ENCODE results near the gene TUBGCP2. TPM values are rescaled to one million over a fixed set of nuclear protein-coding genes. Genes with fewer than 3 reads are reported as not detected.

Gene TUBGCP2
- total and polyA plus RNA-seq, 11 donors: 33.5 to 49.5 (median 38.2) TPM

DNA sequence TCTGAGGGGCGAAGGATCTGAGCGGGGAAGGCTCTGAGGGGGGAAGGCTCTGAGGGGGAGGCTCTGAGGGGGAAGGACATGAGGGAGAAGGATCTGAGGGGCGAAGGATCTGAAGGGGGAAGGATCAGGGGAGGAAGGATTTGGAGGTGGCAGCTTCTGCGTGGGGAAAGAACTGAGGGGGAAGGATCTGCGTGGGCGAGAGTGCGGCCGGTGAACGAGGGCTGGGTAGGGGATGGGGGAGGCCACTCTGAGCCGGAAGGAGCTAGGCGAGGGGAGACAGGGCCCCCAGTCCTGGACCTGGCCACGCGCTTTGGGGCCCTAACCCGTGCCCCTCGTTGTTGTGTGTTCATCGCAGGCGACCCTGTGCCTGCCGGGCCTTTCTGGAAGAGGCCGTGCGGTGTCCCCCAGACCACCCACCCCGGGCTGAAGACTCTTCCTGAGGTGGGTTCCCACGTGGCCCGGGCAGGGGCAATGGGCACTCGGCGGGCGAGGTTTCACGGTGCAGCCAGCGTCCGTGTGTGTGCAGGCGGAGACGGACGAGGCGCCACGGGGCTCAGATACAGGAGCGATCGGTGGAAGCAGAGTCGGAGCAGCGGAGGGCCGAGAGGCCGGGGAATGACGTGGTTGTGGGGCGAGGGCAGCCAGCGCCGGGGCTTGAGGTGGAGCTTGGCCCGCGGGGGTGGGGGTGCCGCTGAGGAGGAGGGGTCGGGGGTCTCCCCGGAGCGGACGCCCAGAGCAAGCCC is 26.0 kb upstream of the TUBGCP2 start:
- ATAC-seq (peak in 2 of 4 donors; percentile 27 to 37), DNase-seq (peak in 1 of 5 donors; percentile 27)
- no peak for TF ChIP-seq POLR2A (IDR thresholded peaks at IDR 0.05)
- TF ChIP-seq, protein P1, sequence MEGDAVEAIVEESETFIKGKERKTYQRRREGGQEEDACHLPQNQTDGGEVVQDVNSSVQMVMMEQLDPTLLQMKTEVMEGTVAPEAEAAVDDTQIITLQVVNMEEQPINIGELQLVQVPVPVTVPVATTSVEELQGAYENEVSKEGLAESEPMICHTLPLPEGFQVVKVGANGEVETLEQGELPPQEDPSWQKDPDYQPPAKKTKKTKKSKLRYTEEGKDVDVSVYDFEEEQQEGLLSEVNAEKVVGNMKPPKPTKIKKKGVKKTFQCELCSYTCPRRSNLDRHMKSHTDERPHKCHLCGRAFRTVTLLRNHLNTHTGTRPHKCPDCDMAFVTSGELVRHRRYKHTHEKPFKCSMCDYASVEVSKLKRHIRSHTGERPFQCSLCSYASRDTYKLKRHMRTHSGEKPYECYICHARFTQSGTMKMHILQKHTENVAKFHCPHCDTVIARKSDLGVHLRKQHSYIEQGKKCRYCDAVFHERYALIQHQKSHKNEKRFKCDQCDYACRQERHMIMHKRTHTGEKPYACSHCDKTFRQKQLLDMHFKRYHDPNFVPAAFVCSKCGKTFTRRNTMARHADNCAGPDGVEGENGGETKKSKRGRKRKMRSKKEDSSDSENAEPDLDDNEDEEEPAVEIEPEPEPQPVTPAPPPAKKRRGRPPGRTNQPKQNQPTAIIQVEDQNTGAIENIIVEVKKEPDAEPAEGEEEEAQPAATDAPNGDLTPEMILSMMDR (IDR thresholded peaks at IDR 0.05): no peak
- WGBS, 4 donors: 16 to 25% (median 19%) methylated on average over 35 to 51 of the region's 51 CpGs
- Histone ChIP-seq H3K4me3 (peak overlapping the region; percentile 3 to 50 (median 41)), H3K27ac (no peak overlapping the region), H3K4me1 (peaks cover 5 to 29% (median 19%) of the 10 kb centered on the region in 12 donors), H3K9me3 (no peaks in the 10 kb centered on the region), H3K36me3 (no peaks in the 10 kb centered on the region), H3K27me3 (peaks cover 33 to 77% (median 50%) of the 10 kb centered on the region in 9 donors)
- intact Hi-C loops (cut with DNase I): loop anchor here in 1 of 10 donors (10.0 kb wide), 1 partner anchor 180 kb away; no protein-coding TSS in a partner anchor

DNA sequence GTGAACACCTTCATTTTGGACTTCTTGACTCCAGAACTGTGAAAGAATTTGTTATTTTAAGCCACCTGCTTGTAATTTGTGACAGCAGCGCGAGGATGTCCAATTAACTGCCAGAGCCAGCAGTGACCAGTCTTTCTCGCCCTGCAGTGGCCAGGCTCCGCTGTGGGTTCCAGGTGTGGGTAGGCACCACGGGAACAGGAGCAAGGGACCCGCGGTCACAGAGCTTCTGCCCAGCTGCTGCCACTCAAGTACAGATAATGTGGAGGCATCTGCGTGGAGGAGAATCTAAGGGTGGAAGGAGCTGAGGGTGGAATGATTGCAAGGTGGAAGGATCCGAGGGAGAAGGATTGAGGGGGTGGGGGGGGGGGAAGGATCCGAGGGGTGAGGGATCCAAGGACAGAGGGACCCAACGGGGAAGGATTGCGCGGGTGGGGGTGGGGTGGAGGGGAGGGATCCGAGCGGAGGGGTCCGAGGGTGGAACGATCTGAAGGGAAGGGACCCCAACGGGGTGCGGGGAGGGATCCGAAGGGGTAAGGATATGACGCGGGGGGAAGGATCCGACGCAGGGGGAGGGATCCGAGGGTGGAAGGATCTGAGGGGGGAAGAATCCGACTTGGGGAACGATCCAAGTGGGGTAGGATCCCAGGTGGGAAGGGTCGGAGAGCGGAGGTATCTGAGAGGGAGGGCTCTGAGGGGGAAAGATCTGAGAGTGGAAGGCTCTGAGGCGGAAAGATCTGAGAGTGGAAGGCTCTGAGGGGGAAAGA is 24.4 kb upstream of the TUBGCP2 start:
- Histone ChIP-seq H3K36me3 (no peaks in the 10 kb centered on the region), H3K27ac (no peak overlapping the region), H3K4me1 (peaks cover 5 to 32% (median 19%) of the 10 kb centered on the region in 12 donors), H3K9me3 (no peaks in the 10 kb centered on the region), H3K4me3 (no peak overlapping the region), H3K27me3 (peaks cover 38 to 81% (median 65%) of the 10 kb centered on the region in 9 donors)
- ATAC-seq (no peak), DNase-seq (no peak)
- TF ChIP-seq POLR2A (IDR thresholded peaks at IDR 0.05): no peak
- TF ChIP-seq, protein P1 (IDR thresholded peaks at IDR 0.05): no peak
- intact Hi-C loops (cut with DNase I): loop anchor here in 1 of 10 donors (10.0 kb wide), 1 partner anchor 182 kb away; no protein-coding TSS in a partner anchor
- 76 to 81% (median 80%) methylated on average over 30 of the region's 30 CpGs for WGBS, 4 donors

DNA sequence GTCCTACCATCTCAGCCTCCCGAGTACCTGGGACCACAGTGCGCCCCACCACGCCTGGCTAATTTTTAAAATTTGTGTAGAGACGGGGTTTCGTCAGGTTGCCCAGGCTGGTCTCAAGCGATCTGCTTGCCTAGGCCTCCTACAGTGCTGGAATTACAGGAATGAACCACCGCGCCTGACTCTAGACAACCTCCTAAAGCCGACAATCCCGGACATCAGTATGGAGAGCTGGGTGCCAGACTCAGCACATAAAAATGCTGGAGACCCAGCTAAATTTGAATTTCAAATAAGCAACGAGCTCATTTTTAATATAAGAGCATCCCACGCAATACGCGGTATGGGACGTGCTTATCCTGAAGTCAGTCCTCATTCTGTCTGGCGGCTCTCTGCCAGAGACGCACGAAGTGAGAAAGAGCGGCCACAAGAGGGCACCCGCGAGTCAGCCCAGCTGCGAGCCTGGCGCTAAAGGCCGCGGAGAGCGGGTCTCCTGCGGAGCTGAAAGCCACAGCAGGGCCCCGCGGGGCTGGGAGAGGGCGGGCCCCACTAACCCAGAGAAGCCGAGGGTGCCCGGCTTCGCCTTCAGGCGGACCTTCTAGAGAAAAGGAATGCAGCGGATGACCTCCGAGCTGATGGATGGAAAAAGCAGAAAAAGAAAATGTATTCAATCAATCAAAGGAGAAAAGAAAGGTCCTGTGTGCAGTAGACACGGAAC is 21.0 kb upstream of the TUBGCP2 start:
- H3K4me3 ChIP-seq: peak overlapping the region in 9 of 12 donors; percentile 18 to 37 (median 30)
- WGBS, 4 donors: 8 to 10% (median 9%) methylated on average over 37 of the region's 37 CpGs
- ATAC-seq: peak; percentile 71 to 86 (median 82)

More for the DNA sequence above, 21.0 kb upstream of the TUBGCP2 start:
- Histone ChIP-seq H3K27ac (no peak overlapping the region), H3K36me3 (no peaks in the 10 kb centered on the region), H3K4me1 (peaks cover 0 to 25% (median 14%) of the 10 kb centered on the region in 12 donors), H3K27me3 (peaks cover 46 to 81% (median 68%) of the 10 kb centered on the region in 9 donors), H3K9me3 (no peaks in the 10 kb centered on the region)
- intact Hi-C loops (cut with DNase I): loop anchor here (1.0 to 10.0 kb wide), 8 partner anchors 185 to 279 kb away; partner anchors contain the start of gene CYP2E1 (in 1 of the 10)
- TF ChIP-seq POLR2A (IDR thresholded peaks at IDR 0.05): no peak
- TF ChIP-seq, protein P1 (IDR thresholded peaks at IDR 0.05): peak; percentile 89 to 99 (median 97)
- DNase-seq: peak; percentile 78 to 93 (median 87)

All from heart left ventricle (tissue), 16 donors.